GM03348 (cell line): ENCODE results near the gene TMEM18.

Experiments
- DNase-seq: peaks from one replicate; pipeline ENCODE4 v3.0.0; 2012; ENCODE audit warnings: low spot score

The TMEM18 gene

DNA sequence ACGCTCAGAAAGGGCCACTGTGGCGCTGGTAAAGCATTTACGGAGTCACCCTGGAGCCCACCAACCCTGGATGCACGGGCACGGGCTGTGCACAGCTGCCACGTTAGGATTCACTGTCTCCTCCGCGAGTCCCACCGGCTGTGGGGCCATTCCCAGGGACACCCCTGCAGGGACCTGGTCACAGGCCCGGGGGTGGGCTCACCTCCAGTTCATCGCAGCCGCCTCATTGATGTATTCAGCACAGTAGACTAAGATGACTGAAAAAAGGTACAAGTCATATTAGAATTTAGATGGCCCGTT is 4.7 kb downstream of the TMEM18 start:
- DNase-seq: no peak

DNA sequence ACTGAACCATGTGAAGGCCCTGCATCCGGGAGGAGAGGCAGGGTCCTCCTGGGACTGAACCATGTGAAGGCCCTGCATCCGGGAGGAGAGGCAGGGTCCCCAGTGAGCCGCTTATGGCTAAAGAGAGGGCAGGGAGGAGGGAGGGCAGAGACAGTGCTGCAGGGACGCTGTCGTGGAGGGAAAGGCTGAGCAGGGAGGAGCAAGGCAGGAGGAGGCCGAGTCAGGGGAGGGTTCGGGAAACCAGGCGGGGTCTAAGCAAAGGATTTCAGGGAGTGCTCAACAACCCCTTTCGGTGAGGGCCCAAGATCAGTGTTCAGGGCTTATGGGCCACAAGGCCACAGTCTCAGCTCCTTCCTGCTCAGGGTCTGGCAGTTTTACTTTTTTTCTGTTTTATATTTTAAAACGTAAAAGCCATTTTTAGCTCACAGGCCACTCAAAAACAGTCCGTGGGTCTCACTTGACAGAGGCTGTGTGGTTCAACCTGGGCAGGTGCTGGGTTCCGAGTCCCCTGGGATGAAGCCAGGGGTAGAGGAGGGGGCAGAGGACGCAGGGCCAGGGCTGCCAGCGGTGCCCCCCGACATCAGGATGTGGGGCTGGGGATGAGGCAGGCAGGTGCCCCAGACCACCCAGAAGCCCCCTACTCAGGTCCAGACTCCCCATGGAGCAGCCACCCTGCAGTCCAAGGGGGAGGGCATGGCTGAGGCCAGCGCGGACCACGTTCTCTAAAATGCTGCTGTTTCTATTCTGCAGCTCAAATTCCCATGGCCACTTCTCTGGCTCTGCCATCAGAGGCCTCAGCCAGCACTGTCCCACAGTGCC is 5.2 kb downstream of the TMEM18 start:
- DNase-seq: no peak

DNA sequence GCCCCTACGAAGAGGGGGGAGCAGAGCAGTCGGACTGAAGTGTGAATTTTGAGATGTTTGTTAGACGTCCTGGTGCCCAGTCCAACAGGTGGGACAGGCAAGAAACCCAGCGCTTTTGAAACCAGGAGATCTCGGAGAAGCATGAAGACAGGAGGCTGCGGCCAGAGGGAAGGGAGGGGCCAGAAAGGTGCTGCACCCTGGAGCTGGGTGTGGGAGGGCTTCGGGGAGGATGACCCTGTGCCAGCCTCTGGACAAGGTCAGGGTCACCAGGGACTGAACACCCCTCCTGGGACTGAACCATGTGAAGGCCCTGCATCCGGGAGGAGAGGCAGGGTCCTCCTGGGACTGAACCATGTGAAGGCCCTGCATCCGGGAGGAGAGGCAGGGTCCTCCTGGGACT is 6.1 kb downstream of the TMEM18 start:
- no peak for DNase-seq

DNA sequence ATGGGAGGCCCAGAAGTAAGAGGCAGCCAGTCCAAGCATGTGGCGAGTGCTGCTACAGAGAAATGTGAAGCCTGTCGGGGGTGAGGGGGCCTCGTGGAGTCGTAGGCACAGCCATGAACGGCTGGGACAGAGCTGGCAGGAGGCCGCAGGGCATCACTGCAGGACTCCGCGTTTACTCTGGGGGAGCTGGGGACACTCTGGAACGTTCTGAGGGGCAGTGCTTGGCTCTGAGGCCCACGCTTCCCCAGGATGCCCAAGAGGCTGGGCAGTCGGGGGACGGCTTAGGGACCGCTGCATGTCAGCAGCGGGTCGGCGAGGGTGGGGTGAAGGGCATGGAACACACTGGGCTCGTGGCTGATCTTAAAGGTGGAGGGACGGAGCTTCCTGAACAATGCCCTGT is 6.6 kb downstream of the TMEM18 start:
- no peak for DNase-seq

DNA sequence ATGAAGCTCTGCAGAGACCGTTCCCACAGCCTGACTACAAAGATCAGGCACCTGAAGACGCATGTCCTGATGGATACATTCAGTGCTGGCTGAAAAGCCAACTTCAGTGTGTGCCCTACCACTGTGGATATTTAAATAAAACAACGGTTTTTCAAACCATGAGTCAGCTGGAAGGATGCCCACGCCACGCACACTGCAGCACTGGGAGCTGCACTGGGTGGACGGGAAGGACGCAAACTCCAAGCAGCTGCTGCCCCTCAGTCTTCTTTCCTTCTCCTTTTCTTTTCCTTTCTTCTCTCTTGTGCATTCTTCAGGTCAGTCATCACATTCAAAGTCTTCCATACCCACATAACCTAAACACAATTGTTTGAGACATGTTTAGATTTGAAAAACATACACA is 7.9 kb downstream of the TMEM18 start:
- DNase-seq: no peak

DNA sequence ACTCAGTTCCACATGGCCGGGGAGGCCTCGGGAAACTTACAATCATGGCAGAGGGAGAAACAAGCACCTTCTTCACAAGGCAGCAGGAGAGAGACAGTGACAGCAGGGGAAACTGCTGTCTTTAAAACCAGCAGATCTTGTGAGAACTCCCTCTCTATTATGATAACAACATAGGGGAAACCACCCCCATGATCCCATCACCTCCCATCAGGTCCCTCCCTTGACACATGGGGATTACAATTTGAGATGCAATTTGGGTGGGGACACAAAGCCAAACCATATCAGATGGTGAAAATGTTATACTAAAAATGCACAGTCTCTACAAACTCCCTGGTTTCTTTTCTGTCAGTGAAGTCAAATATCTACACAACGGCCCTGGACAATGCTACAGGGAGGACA is 9.2 kb downstream of the TMEM18 start:
- no peak for DNase-seq

DNA sequence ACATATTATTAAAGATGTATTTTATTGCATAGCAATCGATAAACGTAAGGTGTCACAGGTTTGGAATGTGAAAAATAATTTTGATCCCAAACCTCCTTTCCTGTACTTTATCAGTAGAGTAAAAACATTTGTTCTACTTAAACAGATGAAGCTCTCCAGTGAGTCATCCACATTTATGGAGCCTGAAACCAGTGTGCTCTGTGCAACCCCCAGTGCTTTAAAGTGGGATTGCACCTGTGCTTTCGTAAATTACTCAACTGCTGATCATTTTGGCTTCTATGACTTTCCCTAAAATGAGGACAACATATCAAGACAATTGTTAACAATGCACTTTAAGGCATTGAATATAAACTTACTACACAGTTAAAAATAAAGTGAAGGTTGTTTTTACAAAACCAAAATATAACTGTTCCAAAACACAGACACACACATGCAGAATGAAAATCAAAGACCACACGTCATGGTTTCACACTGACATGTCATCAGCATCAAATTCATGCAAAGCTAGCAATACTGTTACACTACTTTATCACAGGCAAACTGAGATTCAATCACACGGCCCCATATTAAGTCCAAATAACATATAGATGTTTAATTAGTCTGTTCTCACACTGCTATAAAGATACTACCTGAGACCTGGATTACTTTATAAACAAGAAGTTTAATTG is 9.7 kb downstream of the TMEM18 start:
- DNase-seq: peak; percentile 80

DNA sequence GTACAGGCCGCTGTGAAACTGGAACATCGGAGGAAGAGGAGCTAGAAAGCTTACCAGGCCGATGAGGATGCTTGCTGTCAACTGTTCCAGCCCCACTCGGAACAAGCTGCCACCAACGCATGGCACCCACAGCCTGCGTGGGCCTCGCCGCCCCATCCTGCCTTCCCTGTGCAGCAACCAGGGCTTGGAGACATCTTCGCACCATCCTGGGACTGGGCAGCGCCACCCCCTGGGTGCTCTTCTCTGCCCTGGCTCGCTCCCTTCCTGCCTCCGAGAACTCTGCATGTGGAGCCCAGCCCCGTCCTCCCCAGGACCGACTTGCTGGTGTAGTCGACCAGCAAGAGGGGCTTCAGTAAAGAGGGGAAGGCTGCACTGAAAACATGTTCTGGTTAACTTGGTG is 10.8 kb downstream of the TMEM18 start:
- DNase-seq: no peak

DNA sequence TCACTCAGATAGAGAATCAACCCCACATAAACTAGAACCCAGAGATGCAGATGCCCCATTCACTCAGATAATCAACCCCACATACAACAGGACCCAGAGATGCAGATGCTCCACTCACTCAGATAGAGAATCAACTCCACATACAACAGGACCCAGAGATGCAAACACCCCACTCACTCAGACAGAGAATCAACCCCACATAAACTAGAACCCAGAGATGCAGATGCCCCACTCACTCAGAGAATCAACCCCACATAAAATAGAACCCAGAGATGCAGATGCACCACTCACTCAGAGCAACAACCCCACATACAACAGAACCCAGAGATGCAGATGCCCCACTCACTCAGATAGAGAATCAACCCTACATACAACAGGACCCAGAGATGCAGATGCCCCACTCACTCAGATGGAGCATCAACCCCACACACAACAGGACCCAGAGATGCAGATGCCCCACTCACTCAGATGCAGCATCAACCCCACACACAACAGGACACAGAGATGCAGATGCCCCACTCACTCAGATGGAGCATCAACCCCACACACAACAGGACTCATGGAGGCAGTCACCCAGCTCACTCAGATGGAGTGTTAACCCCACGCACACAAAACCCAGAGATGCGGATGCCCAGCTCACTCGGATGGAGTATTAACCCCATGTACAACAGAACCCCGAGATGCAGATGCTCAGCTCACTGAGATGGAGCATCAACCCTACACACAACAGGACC is 11.7 kb downstream of the TMEM18 start:
- DNase-seq: no peak

DNA sequence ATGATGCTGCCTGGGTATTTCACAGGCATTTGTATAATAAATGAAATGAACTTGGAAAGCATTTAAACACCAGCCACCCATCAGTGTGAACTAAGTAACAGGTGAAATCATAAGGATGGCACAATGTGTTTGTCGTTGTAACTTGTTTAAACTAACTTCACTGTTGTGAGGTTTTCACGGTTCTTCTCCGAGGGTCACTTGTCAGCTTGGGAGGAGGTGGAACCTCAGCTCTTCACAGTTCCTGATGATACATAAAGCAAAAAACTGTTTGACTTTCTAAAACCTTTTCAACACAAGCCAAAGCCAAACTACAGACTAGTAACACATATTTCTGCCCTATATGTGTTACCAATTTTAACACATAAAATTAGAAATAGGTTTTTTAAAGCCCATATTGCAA is 13.1 kb downstream of the TMEM18 start:
- no peak for DNase-seq

DNA sequence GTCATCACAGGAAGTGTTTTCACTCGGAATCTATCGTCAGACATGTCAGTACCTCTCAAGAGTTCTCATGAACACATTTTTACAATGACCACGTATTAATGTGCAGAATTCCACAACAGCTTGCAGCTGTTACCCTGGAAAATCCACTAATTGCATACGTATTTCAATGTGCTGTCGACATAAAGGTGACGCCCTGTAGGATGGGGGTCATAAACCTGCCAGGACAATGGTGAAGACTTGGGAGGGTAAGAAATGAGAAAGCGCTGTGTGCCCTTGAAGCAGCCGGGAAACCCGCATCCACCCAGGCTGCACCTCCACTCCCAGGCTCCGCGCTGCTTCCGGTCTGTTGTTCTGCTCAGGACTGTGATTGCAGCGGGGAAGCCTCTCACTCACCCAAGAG is 14.0 kb downstream of the TMEM18 start:
- DNase-seq: no peak

DNA sequence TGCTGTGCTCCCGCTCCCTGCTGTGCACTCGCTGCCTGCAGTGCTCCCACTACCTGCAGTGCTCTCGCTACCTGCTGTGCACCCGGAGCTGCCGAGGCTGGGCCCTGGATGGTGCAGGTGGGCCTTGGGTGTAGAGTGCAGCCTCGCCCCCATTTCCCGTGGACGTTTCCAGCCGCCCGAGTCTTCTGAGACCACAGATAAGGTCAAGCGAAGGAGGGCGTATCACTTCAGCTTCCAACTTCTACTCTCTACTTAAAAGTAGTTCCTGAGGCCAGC is 15.9 kb downstream of the TMEM18 start:
- DNase-seq: no peak

DNA sequence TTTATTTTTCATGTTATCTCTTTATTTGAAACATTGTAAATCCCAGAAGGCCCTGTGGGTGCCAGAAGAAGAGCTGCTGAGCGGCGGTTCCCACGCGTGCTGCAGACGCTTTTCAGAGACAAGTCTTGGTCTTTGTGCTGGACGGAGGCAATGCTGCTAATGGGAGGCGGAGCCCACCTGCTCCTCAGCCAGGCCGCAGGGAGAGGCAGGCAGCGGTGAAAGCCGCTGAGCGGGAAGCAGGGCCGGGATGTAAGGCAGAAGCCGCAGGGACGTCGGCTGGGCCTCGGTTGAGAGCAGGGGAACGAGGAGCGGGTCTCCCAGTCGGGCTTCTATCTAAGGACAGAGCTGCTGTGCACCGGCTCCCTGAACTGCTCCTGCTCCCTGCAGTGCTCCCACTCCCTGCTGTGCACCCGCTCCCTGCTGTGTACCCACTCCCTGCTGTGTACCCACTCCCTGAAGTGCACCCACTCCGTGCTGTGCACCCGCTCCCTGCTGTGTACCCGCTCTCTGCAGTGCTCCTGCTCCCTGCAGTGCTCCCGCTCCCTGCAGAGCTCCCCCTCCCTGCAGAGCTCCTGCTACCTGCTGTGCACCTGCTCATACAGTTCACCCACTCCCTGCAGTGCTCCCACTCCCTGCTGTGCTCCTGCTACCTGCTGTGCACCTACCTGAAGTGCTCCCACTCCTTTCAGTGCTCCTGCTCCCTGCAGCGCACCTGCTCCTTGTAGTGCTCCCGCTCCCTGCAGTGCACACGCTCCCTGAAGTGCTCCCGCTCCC is 16.4 kb downstream of the TMEM18 start:
- DNase-seq: no peak

DNA sequence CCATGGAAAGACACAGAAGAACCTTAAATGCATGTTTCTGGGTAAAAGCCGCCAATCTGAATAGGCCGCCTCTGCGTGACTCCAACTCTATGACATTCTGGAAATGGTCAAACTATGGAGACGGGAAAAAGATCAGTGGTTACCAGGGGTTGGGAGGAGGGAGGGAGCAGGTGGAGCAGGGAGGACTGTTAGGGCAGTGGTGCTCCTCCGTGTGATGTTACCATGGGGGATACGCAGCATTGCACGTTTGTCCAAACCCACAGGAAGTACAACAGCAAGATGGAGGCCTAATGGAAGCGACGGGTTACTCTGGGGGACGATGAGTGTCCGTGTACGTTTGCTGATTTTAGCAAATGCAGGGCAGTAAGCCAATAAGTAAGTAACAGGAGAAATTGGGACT is 17.2 kb downstream of the TMEM18 start:
- no peak for DNase-seq

DNA sequence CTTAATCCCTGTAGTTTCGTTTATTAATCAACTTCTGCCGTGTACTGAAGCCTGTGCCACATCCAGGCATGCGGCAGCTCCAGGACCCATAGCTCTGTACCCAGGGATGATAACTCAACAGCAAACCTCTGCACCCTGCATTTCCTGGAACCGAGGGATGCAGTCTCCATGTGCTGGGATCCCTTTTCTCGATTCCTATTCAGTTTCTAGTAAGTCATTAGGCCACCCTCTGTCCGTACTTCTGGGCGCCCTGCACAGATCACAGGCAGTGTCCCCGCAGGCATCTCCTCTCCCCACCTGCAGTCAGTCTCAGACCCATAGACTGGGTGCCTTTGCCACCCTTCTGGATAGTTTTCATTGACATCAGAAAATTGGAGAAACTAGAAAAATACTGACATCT is 18.8 kb downstream of the TMEM18 start:
- no peak for DNase-seq

DNA sequence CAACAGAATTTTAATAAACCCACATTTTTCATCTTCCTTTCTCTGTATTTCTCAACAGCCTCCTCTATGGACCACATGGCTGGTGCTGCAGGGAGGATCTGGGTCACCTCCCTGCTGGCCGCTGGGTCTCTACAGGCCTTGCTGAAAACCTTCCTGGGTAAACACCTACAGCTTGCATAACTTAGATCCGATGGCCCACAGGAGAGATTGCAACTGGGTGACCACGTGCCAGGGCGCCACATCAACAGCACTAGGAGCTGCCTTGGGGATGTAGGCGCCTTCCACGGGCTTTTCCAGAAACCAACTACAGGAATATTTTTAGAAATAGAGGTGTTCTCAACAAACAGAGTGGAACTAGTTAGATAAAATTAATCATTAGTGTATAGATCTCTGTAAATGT is 19.4 kb downstream of the TMEM18 start:
- no peak for DNase-seq

DNA sequence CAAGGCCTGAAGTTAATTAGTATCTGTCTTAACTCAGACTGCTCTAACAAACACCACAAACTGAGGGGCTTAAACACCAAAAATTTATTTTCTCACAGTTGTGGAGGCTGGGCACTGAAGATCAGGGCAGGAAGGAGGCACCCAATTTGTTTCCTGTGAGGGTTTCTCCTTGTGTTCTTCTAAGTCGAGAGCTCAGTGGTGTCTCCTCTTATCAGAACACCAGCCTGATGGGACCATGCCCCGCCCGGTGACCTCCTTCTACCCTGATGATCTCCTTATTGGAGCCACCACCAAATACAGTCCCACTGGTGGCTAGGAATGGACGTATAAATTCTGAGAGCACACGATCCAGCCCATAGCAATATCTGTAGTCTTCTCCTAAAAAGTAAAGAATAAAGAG is 20.5 kb downstream of the TMEM18 start:
- DNase-seq: no peak

DNA sequence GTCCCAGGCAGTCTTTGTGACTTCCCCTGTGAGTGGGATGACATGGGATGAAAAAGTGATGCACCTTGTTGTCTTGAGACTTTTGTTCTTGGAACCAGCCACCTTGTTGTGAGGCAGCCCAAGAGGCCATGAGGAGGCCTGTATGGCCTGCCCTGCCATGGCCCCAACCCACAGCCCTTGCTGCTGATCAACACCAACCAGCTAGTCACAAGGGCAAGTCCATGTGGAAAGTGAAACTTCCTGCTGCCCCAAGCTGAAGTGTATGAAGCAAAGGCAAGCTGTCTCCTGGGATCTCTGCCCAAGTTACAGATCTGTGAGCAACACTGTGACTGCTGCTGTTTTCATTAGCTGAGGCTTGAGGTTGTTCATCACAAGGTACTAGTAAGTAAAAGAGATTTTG is 21.6 kb downstream of the TMEM18 start:
- peak; percentile 27 for DNase-seq

DNA sequence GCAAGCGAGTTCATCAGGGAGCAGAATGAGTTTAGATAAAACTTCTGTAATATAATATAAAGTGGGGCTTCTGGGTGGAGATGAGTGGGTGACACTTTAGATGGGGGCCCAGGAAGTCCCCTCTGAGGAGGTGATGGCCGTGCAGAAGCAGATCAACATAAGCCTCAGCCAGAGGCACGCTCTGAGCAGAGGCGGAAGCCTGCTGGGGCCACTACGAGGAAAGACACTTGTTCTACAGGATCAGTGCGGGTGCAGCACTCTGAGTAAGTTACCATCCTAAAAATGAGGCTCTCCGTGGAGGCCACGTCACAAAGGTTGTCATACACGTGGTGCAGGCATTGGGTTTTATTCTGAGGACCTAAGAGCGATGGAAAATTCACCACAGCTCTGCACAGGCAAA is 22.3 kb downstream of the TMEM18 start:
- DNase-seq: no peak

DNA sequence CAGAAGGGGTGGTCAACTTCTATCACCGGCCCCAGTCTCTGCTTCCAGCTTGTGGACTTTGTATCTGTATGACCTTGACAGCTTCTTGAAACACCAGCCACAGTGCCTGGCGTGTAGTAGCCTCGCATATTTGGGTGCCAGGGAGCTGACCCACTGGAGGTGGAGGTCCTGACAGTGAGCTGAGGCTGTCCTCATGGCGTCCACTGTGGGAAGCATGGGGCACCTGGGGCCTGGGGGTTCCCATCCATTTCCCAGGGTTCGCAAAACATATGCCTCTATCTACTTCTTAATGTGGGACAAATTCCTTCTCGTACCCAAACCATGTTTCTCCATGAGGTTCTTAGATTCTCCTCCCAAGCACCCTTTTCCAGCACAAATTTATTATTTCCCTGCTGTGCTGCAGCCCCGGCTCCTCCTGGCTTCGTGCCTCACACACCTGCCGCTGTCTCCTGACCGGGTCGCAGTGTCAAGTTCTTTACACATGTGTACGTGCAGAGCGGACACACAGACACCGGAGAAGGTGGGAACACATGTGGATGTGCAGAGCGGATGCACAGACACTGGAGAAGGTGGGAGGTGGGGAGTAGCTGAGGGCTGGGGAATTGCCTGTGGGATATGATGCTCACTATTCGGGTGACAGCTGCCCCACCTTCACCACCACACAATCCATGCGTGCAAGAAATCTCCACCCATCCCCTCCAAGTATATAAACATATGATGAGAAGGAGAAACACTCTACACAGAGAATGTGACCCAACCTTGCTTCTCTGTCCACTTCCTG is 23.4 kb downstream of the TMEM18 start:
- no peak for DNase-seq

DNA sequence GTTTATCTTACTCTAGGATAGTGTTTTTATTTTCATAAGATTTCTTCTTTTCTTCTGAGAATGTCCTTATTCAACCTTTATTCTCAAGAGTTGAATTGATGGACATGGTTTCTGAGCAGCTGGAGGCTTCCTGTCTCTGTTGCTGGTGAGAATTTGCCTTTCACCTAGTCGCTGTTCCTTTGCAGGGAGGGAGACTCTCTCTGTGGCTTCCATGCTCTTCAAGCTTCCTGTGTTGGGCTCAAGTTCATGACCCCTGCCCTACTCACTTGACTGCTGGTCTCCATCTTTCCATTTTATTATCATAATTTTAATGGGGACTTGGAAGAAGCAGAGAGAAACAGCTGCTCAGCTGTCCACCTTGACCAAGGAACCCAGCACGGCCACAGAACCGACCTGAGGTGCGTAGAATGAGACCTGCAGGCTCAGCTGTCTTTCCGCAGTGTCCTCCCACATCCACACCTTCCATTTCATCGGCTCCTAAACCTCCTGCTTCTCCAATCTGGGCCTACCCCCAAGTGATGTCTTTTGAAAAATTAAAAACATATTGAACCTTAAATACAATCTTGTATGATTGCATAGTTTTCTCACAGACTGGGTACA is 24.2 kb downstream of the TMEM18 start:
- DNase-seq: no peak

DNA sequence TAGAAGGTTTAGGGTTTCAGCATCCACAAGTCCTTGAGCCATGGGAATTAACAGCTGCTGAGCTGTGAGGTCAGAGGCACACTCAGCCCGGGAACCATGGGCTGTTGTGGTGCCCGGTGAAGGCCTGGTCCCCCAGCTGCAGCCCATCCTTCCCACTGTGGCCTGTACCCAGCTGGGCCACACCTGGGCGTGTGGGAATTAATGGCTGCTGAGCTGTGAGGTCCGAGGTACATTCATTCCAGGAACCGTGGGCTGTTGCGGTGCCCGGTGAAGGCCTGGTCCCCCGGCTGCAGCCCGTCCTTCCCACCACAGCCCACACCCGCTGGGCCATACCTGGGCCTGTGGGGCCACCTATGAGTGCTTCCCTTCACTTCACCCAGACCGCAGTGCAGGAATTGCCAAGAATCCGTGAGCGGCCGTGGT is 25.2 kb downstream of the TMEM18 start:
- no peak for DNase-seq
